Tibial artery (tissue), 4 donors: Measurements from ENCODE around the gene TFAP2C.

Experiments
- DNase-seq, 2 donors: peaks; one replicate each; pipeline ENCODE4 v3.0.0-alpha.2; 2019
- H3K27ac ChIP-seq, 2 donors: fragments of 200-600 bp; sonication (generic) in 1 of 2; 1 replicate in 1 of 2; 2 replicates in 1 of 2; pipeline ENCODE4 v1.5.1; 2018 to 2019; ENCODE audit warnings: mild to moderate bottlenecking in 1 of 2
- H3K27me3 ChIP-seq, 2 donors: fragments of 200-600 bp; sonication (generic) in 1 of 2; one replicate each; pipeline versions ENCODE4 v1.5.1 to v1.6.0; 2016 to 2019
- H3K36me3 ChIP-seq, 3 donors: fragments of 200-600 bp; sonication (generic) in 2 of 3; one replicate each; pipeline ENCODE4 v1.5.1; 2016 to 2019; ENCODE audit warnings: mild to moderate bottlenecking in 2 of 3
- H3K4me1 ChIP-seq, 4 donors: fragments of 200-600 bp; sonication (generic) in 2 of 4; 1 replicate in 3 of 4; 2 replicates in 1 of 4; pipeline ENCODE4 v1.5.1; 2016 to 2019
- H3K4me3 ChIP-seq, 2 donors: fragments of 200-600 bp; sonication (generic) in 1 of 2; 1 replicate in 1 of 2; 2 replicates in 1 of 2; pipeline ENCODE4 v1.5.1; 2018 to 2019; ENCODE audit warnings: mild to moderate bottlenecking in 2 of 2
- H3K9me3 ChIP-seq, 3 donors: fragments of 200-600 bp; sonication (generic) in 1 of 3; one replicate each; pipeline ENCODE4 v1.5.1; 2016 to 2019
- intact Hi-C: fragments of 100-400 bp; cut with DNase I; formaldehyde crosslinking; loops from one replicate; pipeline ENCODE4 v1.15.0; 2023; ENCODE audit warnings: low total_unique reads
- TF ChIP-seq, protein P1 (sequence below), 2 experiments: fragments of 200-600 bp in 1 of 2; fragments of 450-650 bp in 1 of 2; IDR thresholded peaks; one replicate each; pipeline ENCODE4 v1.5.1; 2017 to 2019; ENCODE audit warnings: antibody characterized with exemption in 2 of 2, mild to moderate bottlenecking in 1 of 2, moderate library complexity in 1 of 2

TFAP2C gene

DNA sequence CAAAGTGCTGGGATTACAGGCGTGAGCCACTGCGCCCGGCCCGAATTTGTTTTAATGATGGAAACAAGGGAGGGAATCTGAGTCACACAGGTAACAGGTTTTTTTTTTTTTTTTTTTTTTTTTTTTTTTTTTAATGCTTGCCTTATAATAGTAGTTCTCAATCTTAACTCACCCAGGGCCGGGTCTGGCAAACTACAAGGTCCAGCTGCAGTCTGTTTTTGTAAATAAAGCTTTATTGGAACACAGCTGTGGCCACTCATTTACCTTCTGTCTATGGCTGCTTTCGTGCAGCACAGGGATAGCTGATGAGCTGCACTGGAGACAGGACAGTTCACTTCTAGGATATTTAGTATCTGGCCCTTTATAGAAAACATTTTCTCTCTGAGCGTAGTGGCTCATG lies 58.0 kb downstream of the TFAP2C start:
- Histone ChIP-seq H3K27ac (no peak overlapping the region), H3K27me3 (peaks cover 0 to 10% of the 10 kb centered on the region in 2 donors), H3K4me3 (no peak overlapping the region), H3K9me3 (no peaks in the 10 kb centered on the region), H3K4me1 (peaks cover 0 to 17% (median 0%) of the 10 kb centered on the region in 4 donors), H3K36me3 (no peaks in the 10 kb centered on the region)
- DNase-seq, result no peak
- TF ChIP-seq, protein P1, sequence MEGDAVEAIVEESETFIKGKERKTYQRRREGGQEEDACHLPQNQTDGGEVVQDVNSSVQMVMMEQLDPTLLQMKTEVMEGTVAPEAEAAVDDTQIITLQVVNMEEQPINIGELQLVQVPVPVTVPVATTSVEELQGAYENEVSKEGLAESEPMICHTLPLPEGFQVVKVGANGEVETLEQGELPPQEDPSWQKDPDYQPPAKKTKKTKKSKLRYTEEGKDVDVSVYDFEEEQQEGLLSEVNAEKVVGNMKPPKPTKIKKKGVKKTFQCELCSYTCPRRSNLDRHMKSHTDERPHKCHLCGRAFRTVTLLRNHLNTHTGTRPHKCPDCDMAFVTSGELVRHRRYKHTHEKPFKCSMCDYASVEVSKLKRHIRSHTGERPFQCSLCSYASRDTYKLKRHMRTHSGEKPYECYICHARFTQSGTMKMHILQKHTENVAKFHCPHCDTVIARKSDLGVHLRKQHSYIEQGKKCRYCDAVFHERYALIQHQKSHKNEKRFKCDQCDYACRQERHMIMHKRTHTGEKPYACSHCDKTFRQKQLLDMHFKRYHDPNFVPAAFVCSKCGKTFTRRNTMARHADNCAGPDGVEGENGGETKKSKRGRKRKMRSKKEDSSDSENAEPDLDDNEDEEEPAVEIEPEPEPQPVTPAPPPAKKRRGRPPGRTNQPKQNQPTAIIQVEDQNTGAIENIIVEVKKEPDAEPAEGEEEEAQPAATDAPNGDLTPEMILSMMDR (IDR thresholded peaks at IDR 0.05), result no peak
- intact Hi-C loops, result loop anchor here (5.0 kb wide), 1 partner anchor 1230 kb away; no protein-coding TSS in a partner anchor

GRCh38 chr20:56688106-56688505 lies 59.0 kb downstream of the TFAP2C start:
- DNase-seq, result no peak
- no peak overlapping the region for H3K27ac ChIP-seq
- H3K4me1 ChIP-seq, result peaks cover 0 to 17% (median 0%) of the 10 kb centered on the region in 4 donors
- H3K9me3 ChIP-seq, result no peaks in the 10 kb centered on the region
- H3K36me3 ChIP-seq, result no peaks in the 10 kb centered on the region
- peaks cover 0 to 10% of the 10 kb centered on the region in 2 donors for H3K27me3 ChIP-seq
- TF ChIP-seq, protein P1 (IDR thresholded peaks at IDR 0.05), result no peak
- no peak overlapping the region for H3K4me3 ChIP-seq
- intact Hi-C loops, result loop anchor here (5.0 kb wide), 1 partner anchor 1229 kb away; no protein-coding TSS in a partner anchor
